Right lobe of liver (tissue), 6 donors: ENCODE data around the gene HS6ST2. TPM values are rescaled to one million over a fixed set of nuclear protein-coding genes. Genes with fewer than 3 reads are reported as not detected.

Source experiments
- ATAC-seq, 4 donors: fragments of 200-7000 bp; cut with Tn5 transposase; one replicate each; pipeline ENCODE4 v1.9.1; 2020; ENCODE audit warnings: mild to moderate bottlenecking in 4 of 4, moderate library complexity in 4 of 4
- DNase-seq, 3 donors: peaks; one replicate each; pipeline ENCODE4 v3.0.0-alpha.2; 2020
- H3K27ac ChIP-seq, 3 donors: fragments of 200-600 bp; one replicate each; pipeline ENCODE4 v1.8.0; 2022
- H3K27me3 ChIP-seq, 2 donors: fragments of 200-600 bp; one replicate each; pipeline ENCODE4 v1.8.0; 2022
- H3K36me3 ChIP-seq, 4 donors: fragments of 200-600 bp; sonication (generic) in 1 of 4; one replicate each; pipeline versions ENCODE4 v1.5.1 to v1.8.0; 2017 to 2022; ENCODE audit warnings: control low read depth in 1 of 4
- H3K4me1 ChIP-seq, 4 donors: fragments of 200-600 bp; sonication (generic) in 1 of 4; one replicate each; pipeline versions ENCODE4 v1.5.1 to v1.8.0; 2017 to 2022; ENCODE audit warnings: control low read depth in 1 of 4
- H3K4me3 ChIP-seq, 3 donors: fragments of 200-600 bp; one replicate each; pipeline ENCODE4 v1.8.0; 2022
- H3K9me3 ChIP-seq, 4 donors: fragments of 200-600 bp; sonication (generic) in 1 of 4; one replicate each; pipeline versions ENCODE4 v1.5.1 to v1.8.0; 2017 to 2022; ENCODE audit warnings: control low read depth in 1 of 4
- POLR2A ChIP-seq: fragments of 450-650 bp; IDR thresholded peaks from one replicate; pipeline ENCODE4 v1.6.1; 2017; ENCODE audit warnings: antibody characterized with exemption, mild to moderate bottlenecking
- WGBS: methylation state at CpG from one replicate; pipeline ENCODE4 v1.1.6; 2018; ENCODE audit warnings: low coverage, low lambda C conversion rate; ENCODE audit not compliant: insufficient coverage; ENCODE audit errors: missing lambda C conversion rate; 5-methylcytosine and 5-hydroxymethylcytosine counted together
- intact Hi-C, 2 donors: fragments of 100-400 bp; cut with DNase I; formaldehyde crosslinking; loops; one replicate each; pipeline versions ENCODE4 v1.11.2 to v1.14.1; 2022
- total RNA-seq, 6 experiments: library from RNA; depleted of rRNA in 2 of 6; stranded (reverse); fragments of >200 nt in 2 of 6; fragmentation: NEBNext Ultra II Directional in 3 of 6; extraction: Animal tissue kit (Norgen Biotek cat#: 25700) in 3 of 6; gene quantifications; one replicate each; pipeline versions ENCODE4 v1.1.0 to v1.2.4, GENCODE V29; 2016 to 2023
- TF ChIP-seq, protein P1 (sequence below), 4 donors: fragments of 200-600 bp in 3 of 4; fragments of 450-650 bp in 1 of 4; IDR thresholded peaks; one replicate each; pipeline versions ENCODE4 v1.5.1 to v1.8.0; 2016 to 2022; ENCODE audit warnings: antibody characterized with exemption in 4 of 4, mild to moderate bottlenecking in 2 of 4
- donor health status: DM: no; HTN: yes; CAD: no.
- donor health status: DM: no; HTN: no; CAD: no.
- donor health status: DM: no; HTN: no; CAD: no.
- donor health status: DM: no; HTN: yes; CAD: no.
- donor health status: DM: no; HTN: yes; CAD: no.

The HS6ST2 gene
- total RNA-seq, 6 experiments from 2014 or later, result 0.09 TPM; not detected in 5

DNA sequence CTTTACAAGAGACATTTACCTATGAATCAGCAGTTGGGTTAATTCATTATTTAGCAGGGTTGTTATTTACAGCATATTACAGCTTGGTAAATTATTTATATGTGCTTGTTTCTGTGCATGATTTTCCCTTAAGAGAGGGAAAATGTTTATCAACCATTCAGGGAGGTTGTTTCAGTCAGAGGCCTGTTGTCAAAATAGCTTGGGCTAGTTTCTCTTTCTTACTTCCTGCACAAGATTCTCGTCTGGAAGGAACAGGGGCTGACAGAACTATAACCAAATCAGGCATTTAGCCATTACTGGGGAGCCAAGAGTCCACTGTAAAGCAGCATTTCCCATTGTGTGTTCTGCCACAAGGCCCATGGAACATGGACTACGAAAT, 135.8 kb downstream of the HS6ST2 start:
- 38% methylated on average over 2 of the region's 2 CpGs for WGBS
- no peak for ATAC-seq

DNA sequence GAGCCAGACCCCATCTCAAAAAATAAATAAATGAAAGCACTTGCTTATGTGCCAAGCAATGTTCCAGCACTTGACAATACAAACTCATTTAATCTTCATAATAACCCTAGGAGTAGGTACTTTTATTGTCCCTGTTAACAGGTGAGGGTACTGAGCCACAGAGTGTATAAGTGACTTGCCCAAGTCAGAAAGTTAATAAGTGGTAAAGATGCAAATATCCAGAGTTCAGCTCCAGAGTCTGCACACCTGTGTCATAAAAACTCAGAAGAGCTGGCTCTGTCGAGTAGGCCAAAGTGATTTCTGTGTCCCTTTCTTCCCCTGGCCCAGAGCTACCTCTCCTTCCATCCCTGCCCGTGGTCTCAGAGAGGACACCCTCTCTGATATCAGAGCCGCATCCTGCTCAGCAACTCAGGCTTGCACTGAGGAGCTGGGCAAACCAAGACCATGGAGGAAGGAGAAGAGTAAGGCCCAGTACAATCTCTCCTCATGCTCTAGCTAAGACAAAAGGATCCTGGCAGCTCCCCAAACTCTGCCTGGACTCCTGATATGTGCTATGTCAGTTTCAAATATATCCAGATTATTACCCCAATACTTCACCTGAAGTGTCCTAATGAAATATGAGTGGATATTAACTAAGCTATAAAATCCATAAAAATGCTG, 136.3 kb downstream of the HS6ST2 start:
- intact Hi-C loops, result no loop called here
- TF ChIP-seq, protein P1, sequence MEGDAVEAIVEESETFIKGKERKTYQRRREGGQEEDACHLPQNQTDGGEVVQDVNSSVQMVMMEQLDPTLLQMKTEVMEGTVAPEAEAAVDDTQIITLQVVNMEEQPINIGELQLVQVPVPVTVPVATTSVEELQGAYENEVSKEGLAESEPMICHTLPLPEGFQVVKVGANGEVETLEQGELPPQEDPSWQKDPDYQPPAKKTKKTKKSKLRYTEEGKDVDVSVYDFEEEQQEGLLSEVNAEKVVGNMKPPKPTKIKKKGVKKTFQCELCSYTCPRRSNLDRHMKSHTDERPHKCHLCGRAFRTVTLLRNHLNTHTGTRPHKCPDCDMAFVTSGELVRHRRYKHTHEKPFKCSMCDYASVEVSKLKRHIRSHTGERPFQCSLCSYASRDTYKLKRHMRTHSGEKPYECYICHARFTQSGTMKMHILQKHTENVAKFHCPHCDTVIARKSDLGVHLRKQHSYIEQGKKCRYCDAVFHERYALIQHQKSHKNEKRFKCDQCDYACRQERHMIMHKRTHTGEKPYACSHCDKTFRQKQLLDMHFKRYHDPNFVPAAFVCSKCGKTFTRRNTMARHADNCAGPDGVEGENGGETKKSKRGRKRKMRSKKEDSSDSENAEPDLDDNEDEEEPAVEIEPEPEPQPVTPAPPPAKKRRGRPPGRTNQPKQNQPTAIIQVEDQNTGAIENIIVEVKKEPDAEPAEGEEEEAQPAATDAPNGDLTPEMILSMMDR (IDR thresholded peaks at IDR 0.05), result no peak
- no peak for TF ChIP-seq POLR2A
- 63% methylated on average over 3 of the region's 3 CpGs for WGBS
- DNase-seq (no peak), ATAC-seq (no peak)
- Histone ChIP-seq H3K27ac (no peak overlapping the region), H3K4me1 (no peaks in the 10 kb centered on the region), H3K27me3 (no peaks in the 10 kb centered on the region), H3K4me3 (no peak overlapping the region), H3K36me3 (no peaks in the 10 kb centered on the region), H3K9me3 (no peaks in the 10 kb centered on the region)

More for the DNA sequence above, 135.8 kb downstream of the HS6ST2 start:
- DNase-seq, result no peak
- no peaks in the 10 kb centered on the region for H3K27me3 ChIP-seq
- TF ChIP-seq POLR2A, result no peak
- TF ChIP-seq, protein P1 (IDR thresholded peaks at IDR 0.05), result no peak
- H3K36me3 ChIP-seq, result no peaks in the 10 kb centered on the region
- no peaks in the 10 kb centered on the region for H3K4me1 ChIP-seq
- intact Hi-C loops, result no loop called here
- H3K9me3 ChIP-seq, result no peaks in the 10 kb centered on the region
- no peak overlapping the region for H3K27ac ChIP-seq
- H3K4me3 ChIP-seq, result no peak overlapping the region

DNA sequence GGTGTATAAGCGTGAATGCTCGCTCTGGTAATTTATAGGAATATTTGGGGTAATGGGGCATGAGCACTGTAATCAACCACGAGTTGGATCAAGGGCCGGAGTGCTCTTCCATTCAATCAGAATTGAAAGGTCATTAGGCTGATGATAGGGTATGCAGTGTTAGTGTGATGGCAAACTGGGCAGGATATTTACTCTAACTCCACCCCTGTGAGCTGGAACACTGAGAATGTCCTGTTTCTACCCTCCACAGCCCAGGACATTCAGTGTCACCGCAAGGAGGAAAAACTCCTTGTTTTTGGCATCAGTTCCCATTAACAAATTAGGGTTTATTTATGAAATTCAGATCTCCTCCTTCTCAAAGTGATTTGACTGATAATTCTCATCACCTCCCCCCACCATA, 137.8 kb downstream of the HS6ST2 start:
- no peak for DNase-seq
- no peak for TF ChIP-seq POLR2A
- no peak overlapping the region for H3K4me3 ChIP-seq
- no peak overlapping the region for H3K27ac ChIP-seq
- no peaks in the 10 kb centered on the region for H3K9me3 ChIP-seq
- intact Hi-C loops, result no loop called here
- H3K36me3 ChIP-seq, result no peaks in the 10 kb centered on the region
- H3K4me1 ChIP-seq, result no peaks in the 10 kb centered on the region
- no peaks in the 10 kb centered on the region for H3K27me3 ChIP-seq
- ATAC-seq, result no peak
- WGBS, result 57% methylated on average over 4 of the region's 5 CpGs

DNA sequence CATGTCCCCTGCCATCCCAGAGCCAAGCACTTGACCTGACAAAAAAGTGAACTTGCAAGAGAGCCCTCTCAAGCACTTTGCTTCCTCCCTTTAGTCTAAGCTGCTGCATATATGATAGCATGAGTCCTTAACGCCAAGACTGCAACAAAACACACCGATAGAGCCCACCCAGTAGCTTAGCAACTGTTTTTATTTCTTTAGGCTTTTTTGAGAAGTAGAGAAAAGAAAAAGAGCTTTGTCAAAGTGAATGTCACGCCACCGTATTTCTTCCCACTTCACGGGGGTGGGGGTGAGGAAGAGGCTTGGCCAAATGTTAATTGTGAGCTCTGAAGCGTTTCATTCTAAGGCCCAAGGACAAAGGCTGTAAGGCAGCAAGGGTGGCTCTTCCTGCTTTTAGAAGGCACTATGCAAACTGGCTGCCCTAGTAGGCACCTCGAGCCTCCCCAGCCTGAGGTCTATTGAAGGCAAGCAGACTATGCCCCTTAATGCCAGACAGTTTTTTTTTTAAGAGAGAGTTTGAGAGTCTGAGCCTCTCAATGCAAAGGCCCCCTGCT, 138.6 kb downstream of the HS6ST2 start:
- WGBS, result 58% methylated on average over 7 of the region's 7 CpGs
- no peak overlapping the region for H3K27ac ChIP-seq
- no peaks in the 10 kb centered on the region for H3K27me3 ChIP-seq
- H3K36me3 ChIP-seq, result no peaks in the 10 kb centered on the region
- intact Hi-C loops, result no loop called here
- H3K4me1 ChIP-seq, result no peaks in the 10 kb centered on the region
- no peak overlapping the region for H3K4me3 ChIP-seq
- H3K9me3 ChIP-seq, result no peaks in the 10 kb centered on the region
- no peak for DNase-seq
- ATAC-seq, result no peak
- TF ChIP-seq, protein P1 (IDR thresholded peaks at IDR 0.05), result no peak
- TF ChIP-seq POLR2A, result no peak

DNA sequence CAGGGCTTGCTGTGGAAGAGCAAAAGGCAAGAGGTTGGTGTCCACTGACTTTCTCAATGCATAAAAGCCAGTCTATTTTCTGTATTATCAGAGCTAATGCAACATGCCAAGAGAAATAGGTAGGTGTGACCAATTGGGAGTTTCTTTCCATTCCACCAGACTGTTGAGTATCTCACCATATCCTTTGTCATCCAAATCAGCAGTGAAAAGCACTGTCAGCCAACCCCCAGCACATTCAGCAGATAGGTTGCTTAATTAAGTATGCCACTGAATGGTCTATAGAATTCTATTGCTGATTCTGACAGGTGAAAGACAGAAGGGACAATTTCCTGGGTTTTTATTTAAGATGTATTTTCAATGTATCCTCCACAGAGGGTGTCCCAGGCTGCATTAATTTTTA, 139.8 kb downstream of the HS6ST2 start:
- intact Hi-C loops, result no loop called here
- DNase-seq, result no peak
- no peaks in the 10 kb centered on the region for H3K27me3 ChIP-seq
- TF ChIP-seq, protein P1 (IDR thresholded peaks at IDR 0.05), result no peak
- TF ChIP-seq POLR2A, result no peak
- H3K9me3 ChIP-seq, result no peaks in the 10 kb centered on the region
- no peak for ATAC-seq
- no peaks in the 10 kb centered on the region for H3K36me3 ChIP-seq
- no peaks in the 10 kb centered on the region for H3K4me1 ChIP-seq
- no peak overlapping the region for H3K27ac ChIP-seq
- no peak overlapping the region for H3K4me3 ChIP-seq
